NCI-H2107 treated with DMSO at 0.1 percent for 48 hours (cell line): ENCODE data around the gene TMEM259.
"Not testable (repeated sequence)": the region's sequence is repeated elsewhere in the genome, so short reads cannot be mapped to it uniquely, and the experiment has no call there.

ENCODE experiments used
- DNase-seq: peaks from one replicate; lab custom pipeline; 2025; ENCODE audit not compliant: unreplicated experiment; lab: John Stamatoyannopoulos, UW

Gene TMEM259

DNA sequence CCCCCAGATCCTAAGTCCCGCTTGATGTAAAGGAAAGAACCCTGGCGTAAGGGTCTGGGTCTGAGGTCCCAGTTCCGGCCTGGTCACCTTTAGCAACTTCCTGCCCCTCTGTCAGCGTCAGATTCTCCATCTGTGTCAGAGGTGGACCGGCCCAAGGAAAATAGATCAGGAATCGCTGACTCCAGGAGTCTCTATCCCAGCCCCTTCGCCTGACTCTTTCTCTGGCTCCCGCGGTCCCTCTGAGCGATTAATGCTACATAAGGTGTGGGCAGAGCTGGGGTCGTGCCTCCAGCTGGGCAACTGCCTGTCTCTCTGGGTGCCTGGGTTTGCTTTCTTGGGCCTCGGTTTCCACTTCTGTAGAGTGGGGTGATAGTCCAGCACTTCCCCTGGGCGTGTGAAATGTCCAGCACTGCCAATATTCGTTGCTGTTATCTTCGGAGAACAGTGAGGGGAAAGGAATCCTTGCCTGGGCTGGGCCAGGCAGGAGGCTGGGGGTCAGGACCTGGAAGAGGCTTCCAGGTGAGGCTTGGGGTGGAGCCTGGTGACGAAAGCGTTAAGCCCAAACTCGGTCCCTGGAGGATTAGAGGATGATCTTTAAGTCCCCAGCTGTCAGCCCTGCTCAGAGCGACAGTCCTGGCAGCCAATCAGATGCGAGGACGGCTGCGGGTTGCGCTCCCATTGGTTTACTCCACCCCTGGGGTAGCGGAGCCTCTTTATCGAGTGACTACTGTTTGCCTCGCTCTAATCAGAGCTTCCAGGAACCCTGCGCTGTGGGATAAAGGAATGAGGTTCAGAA is 19.8 kb upstream of the TMEM259 start:
- DNase-seq = peak; percentile 77

DNA sequence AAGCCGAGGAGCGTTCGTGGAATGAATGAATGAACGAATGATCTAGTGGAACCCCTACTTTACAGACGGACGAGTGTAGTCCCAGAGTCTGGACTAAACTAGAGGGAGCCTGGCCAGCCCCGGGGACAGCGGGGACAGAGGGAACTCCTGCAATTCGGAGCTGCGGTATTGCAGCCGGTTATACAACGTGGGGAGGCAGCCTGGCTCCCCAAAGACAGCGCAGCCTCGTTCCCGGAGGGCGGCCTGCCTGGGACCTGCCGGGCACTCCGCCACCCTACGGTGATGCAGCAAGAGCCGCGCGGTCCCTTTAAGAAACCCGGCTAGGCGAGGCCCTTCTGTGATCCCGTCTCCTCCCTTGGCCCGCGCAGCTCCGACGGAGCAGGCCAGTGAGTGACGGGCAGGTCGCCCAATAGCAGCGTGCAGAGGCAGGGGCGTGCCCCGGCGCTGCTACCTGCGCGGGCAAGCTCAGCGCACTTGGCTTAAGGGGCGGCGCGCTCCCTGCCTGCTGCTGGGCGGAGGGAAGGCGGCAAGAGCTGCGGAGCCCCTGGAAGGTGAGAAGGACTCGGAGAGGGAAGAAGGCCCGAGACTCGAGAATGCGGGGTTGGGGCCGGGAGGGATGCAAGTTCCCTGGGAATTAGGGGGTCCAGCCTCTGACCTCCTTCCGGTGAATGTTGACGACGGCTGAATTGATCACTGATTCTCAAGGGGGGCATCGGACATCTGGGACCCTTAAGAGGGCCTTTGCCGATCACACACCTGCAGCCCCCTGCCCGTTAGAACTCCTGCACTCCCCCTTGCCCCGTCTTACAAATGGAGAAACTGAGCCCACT is 18.9 kb upstream of the TMEM259 start, which contains the start of gene ABCA7:
Gene ABCA7 (plus strand): TSS at position 462 of the 830 bp plus-strand sequence. CDS start 1,255 bp downstream, outside the sequence.
- DNase-seq = peak; percentile 90

DNA sequence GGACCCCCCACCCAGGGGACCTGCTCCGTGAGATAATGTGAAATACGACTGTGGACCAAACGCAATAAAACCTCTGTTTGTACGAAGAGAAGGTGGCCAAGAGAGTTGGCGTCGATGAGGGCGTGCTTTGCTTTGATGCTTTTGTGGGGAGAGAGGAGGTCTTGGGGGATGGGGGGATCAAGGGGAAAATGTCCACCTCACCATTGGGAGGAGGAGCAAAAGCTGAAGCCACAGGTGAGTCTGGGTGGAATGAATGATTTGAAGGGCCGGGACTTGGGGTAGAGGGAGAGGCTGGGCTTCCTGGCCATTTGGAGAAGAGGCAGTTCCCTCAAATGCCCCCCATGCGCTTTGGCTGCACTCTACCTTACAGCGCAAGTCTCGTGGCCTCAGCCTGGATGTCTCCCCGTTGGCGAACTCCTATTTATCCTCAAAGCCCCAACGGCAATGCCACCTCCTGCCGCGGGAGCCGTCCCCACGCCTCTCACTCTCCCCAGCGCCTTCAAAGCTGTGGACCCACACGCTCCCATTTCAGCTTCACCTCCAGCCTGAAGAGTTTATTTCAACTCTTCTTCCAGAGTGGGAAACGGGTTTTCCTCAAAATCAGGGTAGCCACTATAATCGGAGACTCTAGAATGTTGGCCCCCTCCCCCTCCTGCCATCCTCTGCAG is 18.2 kb upstream of the TMEM259 start:
- DNase-seq = no peak

DNA sequence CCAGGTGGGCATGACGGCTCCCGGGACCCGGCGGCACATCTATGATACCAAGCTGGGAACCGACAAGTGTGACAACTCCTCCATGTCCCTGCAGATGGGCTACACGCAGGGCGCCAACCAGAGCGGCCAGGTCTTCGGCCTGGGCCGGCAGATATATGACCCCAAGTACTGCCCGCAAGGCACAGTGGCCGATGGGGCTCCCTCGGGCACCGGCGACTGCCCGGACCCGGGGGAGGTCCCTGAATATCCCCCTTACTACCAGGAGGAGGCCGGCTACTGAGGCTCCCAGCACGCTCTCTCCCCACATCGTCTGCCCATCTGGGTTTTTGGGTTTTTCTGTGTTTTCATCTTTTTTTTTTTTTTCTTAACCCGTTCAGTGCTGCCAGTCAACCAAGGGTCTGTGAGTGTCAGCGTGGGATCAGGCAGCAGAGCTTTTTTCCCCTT is 16.7 kb upstream of the TMEM259 start:
- DNase-seq = no peak

DNA sequence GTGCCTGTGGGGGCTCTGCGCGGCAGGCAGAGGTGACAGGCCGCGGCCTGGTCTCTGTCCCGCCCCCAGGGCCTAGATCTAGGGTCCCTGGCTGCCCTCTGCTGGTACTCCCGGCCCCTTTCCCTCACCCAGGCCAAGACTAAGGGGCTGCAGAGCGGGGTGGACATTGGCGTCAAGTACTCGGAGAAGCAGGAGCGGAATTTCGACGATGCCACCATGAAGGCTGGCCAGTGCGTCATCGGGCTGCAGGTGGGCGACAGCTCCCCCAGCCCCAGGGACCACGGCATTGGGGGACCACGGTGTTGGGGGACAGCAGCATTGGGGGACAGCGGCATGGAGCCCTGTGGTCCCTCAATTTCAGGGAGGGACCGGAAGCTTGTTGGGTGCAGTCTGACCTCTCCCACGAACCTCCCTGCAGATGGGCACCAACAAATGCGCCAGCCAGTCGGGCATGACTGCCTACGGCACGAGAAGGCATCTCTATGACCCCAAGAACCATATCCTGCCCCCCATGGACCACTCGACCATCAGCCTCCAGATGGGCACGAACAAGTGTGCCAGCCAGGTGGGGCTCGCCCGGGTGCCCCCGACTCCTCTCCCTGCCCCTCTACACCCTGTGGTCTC is 15.2 kb upstream of the TMEM259 start:
- no peak for DNase-seq

DNA sequence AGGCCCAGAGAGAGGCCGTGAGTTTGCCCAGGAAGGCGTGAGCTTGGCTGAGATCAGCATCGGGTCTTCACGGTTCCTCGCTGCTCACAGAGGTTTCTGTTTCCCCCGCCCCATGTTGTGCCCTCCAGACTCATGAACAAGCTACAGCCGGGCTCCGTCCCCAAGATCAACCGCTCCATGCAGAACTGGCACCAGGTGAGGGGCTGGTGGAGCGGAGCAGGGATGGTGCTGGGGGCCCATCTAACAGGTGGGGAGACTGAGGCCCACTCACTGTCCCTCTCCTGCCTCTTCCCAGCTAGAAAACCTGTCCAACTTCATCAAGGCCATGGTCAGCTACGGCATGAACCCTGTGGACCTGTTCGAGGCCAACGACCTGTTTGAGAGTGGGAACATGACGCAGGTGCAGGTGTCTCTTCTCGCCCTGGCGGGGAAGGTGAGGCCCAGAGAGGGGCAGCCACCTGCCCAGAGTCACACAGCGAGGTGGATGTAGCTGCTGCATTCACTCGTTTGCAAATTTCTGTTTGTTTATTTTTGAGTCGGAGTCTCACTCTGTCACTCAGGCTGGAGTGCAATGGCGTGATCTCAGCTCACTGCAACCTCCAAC is 11.4 kb upstream of the TMEM259 start:
- no peak for DNase-seq

DNA sequence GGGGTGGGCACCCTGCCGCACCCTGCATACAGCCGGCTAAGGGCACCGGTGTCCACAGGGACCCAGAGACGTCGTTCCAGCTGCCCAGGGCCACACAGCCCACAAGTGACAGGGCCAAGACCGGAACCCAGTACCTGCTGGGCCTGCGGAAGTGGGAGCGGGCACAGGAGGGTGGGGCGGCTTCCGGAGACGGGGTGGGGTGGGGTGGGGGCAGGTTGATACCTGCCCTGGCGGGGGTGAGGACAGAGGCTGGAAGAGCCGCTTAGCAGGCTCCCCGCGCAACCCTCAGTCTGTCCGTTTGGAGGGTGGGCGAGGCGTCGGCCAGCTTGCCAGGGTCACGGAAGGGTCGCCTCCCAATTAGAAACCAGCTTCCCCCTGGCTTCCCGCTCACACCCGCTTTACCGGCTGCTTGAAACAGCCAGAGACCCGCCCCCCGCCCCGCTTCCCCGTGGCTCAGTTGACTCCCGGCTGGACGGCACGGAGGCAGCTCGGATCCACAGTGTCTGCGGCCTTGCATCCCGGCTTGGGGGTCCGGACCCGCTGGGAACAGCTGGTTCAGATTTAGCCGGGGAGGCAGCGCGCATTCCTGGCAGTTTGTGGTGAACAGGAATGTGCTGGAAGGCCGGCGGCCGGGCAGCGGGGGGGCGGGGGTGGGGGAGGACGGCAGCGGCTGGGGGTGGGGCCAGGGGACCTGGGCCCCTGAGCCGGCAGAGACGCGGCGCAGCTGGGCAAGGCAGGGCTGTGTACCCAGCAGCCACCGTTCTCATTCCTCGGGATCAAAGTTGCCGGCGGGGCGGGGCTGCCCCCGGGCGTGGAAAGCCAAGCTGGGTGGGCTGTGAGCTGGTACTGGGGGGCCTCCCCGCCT is 7.4 kb upstream of the TMEM259 start:
- no peak for DNase-seq

DNA sequence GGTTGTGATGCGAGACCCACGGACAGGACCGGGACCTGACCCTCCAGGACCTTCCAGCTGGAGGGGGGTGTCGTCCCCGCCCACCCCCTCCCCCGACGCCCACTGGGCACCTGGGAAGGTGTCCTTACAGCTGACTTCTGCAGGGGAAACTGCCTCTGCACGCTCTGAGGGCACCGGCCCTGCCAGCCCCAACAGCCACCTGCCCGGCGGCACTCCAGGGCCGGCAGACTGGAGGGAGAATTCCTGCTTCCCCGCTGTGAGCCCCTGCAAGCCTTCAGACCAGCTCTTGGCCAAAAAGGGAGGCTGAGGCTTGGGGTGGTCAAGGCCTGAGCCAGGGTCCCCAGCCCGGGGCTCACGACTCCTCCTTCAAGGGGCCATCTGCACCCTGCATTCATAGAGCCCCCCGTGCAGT is 6.7 kb upstream of the TMEM259 start:
- no peak for DNase-seq

DNA sequence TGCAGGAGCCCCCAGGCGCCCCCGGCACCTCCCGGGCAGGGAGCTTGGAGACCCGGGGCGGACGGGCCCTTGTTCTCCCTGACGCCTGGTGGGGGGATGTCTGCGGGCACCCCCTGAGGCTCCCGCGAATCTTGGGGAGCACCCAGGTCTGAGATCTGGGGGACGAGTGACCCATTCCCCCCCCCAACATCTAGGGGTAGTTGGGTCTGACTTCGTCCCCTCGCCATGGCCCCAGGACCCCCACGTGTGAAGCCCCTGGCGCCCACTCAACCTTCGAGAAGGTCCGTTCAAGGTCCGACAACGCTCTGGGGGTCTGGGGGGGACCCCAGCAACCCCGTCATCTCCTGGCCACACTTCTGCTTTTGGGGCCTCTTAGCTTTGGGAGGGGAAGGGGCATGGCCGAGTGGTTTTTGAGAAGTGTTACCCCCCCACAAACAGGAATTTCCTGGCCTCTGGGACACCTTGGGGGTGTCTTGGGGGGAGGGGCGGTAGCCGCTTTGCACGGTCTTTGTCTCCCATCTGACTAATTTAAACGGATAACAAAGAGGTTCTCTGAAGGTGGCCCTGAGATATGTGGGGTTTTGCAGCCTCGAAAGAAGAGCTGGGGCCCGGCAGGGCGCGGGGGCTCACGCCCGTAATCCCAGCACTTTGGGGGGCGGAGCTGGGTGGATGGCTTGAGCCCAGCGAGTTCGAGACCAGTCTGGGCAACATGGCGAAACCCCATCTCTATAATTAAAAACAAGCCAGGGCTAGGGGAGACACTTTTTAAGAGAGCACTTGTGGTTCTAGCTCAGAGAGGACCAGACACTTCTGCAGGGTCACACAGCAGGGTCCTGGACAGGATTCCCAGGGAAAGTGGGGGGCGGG is 6.1 kb upstream of the TMEM259 start:
- DNase-seq = no peak

DNA sequence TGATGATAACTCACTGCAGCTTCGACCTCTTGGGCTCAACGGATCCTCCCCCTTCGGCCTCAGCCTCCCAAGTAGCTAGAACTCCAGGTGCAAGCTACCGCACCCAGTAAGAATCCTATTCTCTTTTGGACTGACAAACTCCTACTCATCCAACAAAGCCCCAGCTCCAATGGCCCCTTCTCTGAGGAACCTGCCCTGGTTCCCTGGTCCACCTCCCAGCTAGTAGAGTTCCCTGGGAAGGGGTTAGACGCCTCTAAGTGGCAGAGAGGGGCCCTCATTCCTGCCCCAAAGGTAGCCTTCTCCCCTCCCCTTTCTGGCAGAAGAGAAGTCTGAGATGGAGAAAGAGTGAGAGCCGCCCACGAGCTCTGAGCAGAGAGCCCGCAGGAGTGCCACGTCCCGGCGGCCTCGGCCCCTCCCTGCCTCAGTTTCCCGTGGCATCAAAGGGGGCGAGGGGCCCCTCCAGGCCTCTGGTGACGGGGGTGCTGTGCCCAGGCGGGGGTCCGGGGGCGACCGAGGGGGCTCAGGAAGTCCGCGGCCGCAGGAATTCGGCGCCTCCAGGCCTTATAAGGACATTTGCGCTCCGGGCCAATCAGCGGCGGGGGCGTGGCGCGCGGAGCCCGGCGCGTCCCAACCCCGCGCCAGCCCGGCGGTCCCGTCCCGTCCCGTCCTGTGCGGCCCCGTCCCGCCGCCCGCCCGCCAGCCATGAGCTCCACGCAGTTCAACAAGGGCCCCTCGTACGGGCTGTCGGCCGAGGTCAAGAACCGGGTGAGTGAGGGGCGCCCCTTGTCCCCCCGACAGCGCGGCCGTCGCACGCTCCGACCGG is 5.2 kb upstream of the TMEM259 start, which contains the start of gene CNN2:
Gene CNN2 (plus strand): TSS at position 649 of the 823 bp plus-strand sequence. CDS start 54 bp downstream, at position 703.
- DNase-seq = no peak

DNA sequence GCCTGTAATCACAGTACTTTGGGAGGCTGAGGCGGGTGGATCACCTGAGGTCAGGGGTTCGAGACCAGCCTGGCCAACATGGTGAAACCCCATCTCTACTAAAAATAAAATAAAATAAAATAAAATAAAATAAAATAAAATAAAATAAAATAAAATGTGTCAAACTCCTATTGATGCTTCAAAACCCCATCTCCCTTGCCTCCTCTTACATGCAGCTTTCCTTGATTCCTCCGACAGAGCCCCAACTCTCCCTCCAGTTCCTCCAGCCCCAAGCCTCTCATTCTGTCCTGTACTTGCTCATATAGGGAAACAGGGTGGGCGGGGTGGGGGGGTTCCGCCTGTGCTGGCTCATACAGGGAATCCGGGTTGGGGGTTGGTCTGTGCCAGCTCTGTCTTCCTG is 4.2 kb upstream of the TMEM259 start:
- DNase-seq = not testable (repeated sequence)

DNA sequence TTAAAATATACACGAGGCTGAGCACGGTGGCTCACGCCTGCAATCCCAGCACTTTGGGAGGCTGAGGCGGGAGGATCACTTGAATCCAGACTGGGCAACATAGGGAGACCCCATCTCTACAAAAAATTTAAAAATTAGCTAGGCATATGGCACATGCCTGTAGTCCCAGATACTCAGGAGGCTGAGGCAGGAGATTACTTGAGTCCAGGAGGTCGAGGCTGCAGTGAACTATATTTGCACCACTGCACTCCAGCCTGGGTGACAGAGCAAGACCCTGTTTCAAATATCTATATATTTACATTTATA is 2.9 kb upstream of the TMEM259 start:
- DNase-seq = not testable (repeated sequence)

DNA sequence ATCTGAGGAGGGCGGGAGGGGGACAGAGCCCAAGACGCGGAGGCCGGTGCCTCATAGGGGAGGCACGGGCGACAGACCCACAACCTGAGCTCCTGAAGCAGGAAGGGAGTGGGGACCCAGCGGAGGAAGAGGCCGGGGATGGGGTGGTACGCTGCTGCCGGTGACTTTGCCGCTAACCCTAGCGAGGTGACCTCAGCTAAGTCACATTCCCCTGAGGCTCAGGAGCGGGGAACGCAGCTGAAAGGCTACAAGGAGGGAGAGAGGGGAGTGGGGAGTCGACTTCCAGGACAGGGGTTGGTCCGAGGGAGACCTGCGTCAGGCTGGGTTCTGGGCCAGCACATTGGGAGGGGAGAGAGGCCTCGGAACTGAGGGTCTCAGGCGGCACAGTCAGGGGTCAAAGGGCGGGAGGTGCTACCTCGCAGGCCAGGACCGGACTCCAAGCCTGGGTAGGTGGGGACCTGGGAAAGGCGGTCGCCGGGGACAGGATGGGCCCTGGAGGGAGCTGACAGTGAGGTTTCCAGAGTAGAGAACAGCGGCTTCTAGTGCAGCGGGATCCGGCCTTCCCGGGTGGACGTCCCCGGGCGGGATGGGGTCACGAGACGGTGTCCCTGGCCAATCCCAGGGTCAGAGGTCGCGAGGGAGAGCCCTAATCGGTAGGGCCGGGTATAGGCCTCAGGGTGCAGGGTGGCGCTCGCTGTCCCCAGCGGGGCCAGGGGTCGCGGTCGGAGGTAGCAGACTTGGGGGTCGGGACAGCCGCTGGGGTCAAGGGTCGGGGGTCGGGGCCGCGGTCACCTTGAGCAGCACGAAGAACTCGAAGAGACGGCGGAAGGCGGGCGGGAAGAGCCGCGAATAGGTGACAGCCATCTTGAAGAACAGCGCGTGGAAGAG is 699 bp downstream of the TMEM259 start:
- DNase-seq = no peak

DNA sequence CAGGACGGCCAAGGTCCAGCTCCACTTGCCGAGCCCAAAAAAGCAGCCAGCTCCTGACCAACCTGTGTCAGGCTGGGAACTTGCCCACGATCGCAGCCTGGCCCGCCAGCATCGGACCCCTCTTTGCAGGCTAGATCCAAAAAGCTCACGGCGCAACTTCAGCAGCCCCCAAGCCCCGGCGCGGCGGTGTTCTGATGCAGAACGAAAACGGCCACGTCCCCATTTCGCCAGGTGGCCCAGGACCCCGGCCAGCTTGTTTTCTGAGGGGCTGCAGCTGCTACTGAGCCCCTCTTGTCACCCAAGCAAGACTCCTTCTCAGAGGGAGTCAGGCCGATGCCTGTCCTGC is 1.3 kb downstream of the TMEM259 start:
- DNase-seq = no peak

DNA sequence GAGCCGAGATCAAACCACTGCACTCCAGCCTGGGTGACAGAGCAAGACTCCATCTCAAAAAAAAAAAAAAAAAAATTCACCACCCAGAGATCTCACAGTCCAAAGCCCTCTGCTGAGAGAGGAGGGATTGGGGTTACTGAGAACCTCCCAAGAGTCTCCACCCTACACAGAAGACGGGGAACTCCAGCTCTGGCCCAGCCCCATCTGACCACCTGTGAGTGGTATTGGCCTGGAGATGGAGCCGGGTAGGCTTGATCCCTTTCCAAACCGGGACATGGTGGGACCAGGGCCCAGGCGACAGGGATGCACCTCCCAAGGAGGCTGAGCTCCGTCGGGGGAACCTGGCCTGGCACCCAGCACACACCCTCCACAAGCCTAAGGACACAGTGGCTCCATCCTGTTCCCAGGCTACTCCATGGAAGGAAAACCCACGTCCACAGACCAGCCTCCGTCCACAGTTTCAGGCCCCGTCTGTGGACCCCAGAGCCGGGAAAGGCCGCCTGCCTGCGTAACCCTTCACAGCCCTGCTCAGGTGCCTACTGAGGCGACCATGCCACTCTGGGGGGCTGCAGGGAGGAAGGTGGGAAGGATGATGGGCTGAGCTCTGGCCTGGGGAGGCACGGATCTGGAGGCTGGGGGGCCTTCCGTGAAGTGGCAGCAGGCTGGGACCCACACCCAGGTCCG is 1.8 kb downstream of the TMEM259 start:
- DNase-seq = no peak

DNA sequence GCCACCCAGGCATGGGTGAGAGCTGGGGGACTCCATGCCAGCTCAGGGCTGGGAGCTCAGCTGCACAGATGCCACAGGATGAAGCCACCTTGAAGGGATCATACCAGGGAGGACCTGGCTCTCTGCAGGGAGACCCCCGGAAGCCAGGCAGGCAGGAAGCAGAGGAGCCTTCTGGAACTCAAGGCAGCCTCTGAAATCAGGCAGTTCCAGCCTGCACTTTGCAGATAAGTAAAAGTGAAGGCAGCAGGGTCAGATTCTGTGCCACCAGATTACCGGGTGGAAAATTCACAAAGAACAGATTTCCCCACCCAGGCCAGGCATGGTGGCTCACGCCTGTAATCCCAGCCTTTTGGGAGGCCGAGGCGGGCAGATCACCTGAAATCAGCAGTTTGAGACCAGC is 2.5 kb downstream of the TMEM259 start:
- DNase-seq = no peak

DNA sequence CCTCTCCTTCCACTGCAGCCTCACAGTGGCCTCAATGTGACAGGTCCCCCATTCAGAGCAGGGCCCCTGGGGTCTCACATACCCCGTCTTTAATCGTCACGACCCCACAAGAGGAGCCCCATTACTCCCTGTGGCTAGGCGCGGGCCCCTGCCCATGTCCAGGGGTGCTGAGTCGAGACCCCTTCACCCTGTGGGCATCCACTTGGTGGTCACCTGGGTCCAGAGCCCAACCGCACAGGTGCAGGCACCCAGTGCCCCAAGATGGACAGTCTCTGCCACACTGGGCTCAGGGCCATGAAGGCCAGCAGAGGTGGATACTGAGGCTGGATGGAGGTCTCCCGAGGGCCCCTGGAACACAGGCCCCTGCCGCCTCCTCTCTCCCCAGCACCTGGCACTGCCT is 3.0 kb downstream of the TMEM259 start:
- no peak for DNase-seq
